Stimulated activated CD4-positive, alpha-beta T cell treated with anti-CD3 and anti-CD28 coated beads, Interleukin-12 subunit alpha, Interleukin-12 subunit beta, amount 100 ng/mL, for 4 hours (primary cell): ENCODE measurements around the gene KIF22.
A peak's percentile ranks its signal among the peaks of the same experiment; 100 is the strongest.
"Not testable (repeated sequence)": the region's sequence is repeated elsewhere in the genome, so short reads cannot be mapped to it uniquely, and the experiment has no call there.

Experiments
- DNase-seq: peaks from one replicate; pipeline ENCODE4 v3.0.0-alpha.2; 2020

Gene KIF22

GRCh38 chr16:29790183-29790948 is at the start of gene KIF22:
Gene KIF22, plus strand, starts transcription at chr16:29790751. Its CDS starts 9 bp downstream, at chr16:29790760.
- peak; percentile 100 for DNase-seq

- no peak for DNase-seq
Measured at GRCh38 chr16:29742683-29743275, 47.8 kb upstream of the KIF22 start.

GRCh38 chr16:29743475-29743826 is 47.1 kb upstream of the KIF22 start:
- DNase-seq = no peak

GRCh38 chr16:29743827-29744531 is 46.6 kb upstream of the KIF22 start:
- DNase-seq = peak; percentile 30

DNA sequence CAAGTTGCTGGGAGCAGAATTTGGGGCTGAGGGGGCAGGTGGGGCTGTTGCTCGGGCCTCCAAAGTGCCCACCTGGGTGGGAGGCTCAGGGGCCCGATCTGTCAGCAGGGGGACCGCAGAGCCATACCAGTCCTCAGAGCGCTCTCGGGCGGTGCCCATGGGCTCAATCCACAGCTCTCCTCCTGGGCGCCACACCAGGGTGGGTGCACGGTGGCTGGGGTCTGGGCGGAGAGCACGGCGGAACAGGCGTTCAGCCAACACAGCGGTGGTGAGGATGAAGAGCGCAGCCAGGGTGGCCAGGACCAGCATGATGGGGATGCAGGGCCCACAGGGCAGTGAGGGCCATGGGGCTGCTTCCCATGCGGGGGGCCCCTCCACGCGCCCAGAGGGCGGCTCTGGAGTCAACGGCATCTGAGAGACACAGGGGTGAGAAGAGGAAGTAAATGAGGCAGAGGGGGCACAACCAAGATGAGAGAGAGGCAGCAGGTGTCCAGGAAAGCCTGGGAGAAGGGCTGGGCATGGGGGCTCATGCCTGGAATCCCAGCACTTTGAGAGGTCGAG is 45.9 kb upstream of the KIF22 start:
- no peak for DNase-seq

DNA sequence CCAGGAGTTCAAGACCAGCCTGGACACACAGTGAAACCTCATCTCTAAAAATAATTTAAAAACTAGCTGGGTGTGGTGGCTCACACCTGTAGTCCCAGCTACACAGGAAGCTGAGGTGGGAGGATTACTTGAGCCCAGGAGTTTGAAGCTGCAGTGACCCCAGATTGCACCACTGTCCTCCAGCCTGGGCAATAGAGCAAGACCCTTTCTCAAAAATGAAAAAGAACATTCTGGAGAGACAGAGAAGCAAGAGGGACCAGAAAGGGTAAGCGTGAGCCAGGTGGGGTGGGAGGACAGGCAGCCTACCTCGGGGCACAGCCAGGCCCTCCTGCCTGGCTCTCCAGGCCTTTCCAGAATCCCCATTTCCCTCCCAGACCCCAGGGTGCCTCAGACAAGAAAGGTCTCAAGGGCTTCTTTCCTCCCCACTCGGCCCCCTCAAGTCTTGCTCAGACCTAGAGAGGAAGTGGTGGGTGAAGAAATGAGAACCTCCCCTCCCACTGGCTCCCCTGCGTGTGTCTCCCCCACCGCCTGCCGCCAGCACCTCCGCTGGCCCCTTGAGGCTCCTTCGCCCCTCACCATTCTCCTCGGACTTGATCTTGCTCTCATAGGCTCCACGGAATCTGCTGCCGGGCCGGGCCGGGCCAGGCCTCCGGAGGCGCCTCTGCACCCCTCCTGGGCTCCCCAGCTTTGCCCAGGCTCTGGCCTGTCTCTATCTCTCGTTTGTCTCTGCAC is 45.3 kb upstream of the KIF22 start:
- DNase-seq = peak; percentile 45

GRCh38 chr16:29745853-29746345 is 44.7 kb upstream of the KIF22 start, which contains the start of gene C16orf54:
Gene C16orf54, minus strand, starts transcription at chr16:29745990. Its CDS starts 1,039 bp downstream, at chr16:29744951.
- peak; percentile 60 for DNase-seq

DNA sequence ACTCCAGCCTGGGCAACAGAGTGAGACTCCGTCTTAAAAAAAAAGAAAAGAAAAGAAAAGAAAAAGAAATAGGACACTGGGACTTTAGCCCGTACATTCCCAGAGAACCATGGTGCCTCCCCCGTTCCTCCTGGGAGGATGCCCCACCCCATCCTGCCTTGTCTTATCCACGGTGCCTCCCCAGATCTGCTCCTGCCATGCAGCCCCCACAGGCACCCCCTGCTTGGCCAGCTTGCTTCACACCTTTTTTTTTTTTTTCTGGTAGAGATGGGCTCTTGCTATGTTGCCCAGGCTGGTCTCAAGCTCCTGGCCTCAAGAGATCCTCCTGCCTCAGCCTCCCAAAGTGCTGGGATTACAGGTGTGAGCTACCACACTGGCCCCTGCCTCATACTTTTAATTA is 44.0 kb upstream of the KIF22 start:
- DNase-seq = not testable (repeated sequence)

DNA sequence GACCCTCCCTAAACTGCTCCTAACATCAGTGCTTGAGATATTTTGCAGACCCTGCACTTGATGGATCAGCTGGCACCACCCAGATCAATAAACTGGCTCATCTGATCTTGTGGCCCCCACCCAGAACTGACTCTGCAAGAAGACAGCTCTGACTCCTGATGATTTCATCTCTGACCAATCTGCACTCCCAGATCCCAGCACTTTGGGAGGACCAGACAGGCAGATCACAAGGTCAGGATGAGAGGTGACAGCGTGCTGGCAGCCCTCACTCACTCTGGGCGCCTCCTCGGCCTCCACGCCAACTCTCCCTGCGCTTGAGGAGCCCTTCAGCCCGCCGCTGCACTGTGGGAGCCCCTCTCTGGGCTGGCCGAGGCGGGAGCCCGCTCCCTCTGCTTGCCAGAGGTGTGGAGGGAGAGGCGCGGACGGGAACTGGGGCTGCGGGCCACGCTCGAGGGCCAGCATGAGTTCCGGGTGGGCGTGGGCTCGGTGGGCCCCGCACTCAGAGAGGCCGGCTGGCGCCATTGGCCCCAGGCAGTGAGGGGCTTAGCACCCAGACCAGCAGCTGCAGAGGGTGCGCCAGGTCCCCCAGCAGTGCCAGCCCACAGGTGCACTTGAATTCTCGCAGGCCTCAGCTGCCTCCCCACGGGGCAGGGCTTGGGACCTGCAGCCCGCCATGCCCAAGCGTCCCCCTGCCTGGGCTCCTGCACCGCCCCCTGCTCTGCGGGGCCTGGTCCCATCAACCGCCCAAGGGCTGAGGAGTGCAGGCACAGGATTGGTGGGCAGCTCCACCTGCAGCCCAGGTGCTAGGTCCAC is 42.4 kb upstream of the KIF22 start:
- DNase-seq = no peak

DNA sequence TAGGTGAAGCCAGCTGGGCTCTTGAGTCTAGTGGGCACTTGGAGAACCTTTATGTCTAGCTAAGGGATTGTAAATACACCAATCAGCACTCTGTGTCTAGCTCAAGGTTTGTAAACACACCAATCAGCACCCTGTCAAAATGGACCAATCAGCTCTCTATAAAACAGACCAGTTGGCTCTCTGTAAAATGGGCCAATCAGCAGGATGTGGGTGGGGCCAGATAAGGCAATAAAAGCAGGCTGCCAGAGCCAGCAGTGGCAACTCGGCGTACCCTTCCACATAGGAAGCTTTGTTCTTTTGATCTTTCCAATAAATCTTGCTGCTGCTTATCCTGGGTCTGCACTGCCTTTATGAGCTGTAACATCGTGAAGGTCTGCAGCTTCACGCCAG is 41.8 kb upstream of the KIF22 start:
- DNase-seq = not testable (repeated sequence)

- DNase-seq = no peak
Measured at GRCh38 chr16:29753516-29753915, 37.0 kb upstream of the KIF22 start.

- no peak for DNase-seq
Measured at GRCh38 chr16:29756654-29757053, 33.9 kb upstream of the KIF22 start.

DNA sequence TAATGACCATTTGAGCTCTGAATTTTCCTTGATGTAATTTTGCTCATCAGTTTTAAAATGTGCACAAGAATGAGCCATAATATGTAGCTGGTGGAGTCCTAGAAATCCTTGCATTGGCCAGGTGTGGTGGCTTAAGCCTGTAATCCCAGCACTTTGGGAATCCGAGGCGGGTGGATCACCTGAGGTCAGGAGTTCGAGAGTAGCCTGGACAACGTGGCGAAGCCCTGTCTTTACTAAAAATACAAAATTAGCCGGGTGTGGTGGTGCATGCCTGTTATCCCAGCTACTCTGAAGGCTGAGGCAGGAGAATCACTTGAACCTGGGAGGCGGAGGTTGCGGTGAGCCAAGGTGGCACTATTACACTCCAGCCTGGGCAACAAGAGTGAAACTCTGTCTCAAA is 33.5 kb upstream of the KIF22 start:
- DNase-seq = not testable (repeated sequence)

DNA sequence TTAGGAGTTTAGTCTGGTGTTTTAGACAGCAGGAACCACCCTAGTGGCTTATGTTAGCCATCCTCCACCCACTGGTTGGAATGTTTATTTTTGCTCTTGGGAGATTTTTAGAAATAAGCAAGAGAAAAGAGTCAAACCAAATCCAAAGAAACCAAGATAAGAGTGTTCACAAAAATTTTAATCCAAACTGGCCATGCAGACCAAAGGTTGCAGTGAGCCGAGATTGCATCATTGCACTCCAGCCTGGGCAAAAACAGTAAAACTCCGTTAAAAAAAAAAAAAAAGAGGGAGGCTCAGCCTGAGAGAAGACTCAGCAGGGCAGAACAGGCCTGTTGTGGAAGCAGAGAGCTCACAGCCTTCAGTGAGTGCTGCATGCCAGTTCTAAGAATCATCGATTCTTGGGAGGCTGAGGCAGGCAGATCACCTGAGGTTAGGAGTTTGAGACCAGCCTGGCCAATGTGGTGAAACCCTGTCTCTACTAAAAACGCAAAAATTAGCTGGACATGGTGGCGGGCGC is 32.5 kb upstream of the KIF22 start:
- DNase-seq = no peak

GRCh38 chr16:29760567-29761279 is 29.8 kb upstream of the KIF22 start:
- no peak for DNase-seq

GRCh38 chr16:29761280-29761651 is 29.3 kb upstream of the KIF22 start:
- not testable (repeated sequence) for DNase-seq

DNA sequence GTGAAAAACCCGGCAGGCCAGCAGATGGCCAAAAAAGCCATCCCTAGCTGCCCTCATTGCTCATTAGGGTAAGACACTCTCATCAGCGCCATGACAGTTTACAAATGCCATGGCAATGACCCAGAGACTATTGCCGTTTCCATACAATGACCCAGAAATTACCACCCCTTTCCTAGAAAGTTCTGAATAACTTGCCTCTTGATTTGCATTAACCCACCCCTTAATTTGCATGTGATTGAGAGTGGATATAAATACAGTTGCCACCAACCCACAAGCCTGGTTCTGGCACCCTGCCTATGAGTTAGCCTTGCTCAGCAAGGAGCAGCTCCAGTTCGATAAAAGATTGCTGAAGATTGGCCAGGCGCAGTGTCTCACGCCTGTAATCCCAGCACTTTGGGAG is 28.7 kb upstream of the KIF22 start:
- DNase-seq = no peak

- no peak for DNase-seq
Measured at GRCh38 chr16:29763326-29763725, 27.2 kb upstream of the KIF22 start.

DNA sequence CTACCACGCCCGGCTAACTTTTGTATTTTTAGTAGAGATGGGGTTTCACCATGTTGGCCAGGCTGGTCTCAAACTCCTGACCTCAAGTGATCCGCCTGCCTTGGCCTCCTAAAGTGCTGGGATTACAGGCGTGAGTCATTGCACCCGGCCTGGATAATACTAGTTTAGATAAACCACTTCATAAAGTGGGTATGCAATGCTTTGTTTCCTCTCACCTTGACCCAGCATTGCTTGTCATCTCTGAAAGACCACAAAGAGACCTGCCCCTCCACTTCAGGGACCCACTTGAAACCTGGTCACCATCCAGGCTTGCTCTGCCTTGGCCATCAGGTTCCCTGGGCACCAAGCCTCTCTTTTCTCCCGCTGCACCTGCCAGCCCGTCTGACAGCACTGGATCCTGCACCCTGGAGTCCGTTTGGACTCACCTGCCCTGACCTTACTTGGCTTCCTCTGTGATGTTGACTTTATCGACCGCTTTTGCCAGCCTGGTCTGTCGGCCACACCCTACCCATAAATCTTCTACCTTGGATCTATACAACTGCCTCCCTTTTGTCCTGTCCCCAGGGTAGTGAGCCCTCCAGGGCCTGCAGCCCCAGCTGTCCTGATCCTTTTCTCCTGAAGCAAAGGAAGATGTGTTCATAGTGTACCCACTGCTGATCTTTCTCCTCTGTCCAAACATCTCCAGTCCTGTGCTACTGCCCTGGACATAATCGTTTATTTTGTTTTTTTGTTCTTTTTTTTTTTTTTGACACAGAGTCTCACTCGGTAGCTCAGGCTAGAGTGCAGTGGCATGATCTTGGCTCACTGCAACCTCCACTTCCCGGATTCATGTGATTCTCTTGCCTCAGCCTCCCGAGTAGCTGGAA is 25.2 kb upstream of the KIF22 start:
- no peak for DNase-seq

- DNase-seq = no peak
Measured at GRCh38 chr16:29766571-29766970, 24.0 kb upstream of the KIF22 start.
